ENCODE measurements around the gene TRIM6. TPM values are rescaled to one million over a fixed set of nuclear protein-coding genes. Genes with fewer than 3 reads are reported as not detected.
"Not testable (repeated sequence)": the region's sequence is repeated elsewhere in the genome, so short reads cannot be mapped to it uniquely, and the experiment has no call there.

TRIM6 gene
- total RNA-seq, 1 donor from 2014 or later = 0.46 TPM

GRCh38 chr11:5655474-5655873, 59.0 kb downstream of the TRIM6 start:
- DNase-seq (ENCODE audit: low spot score) = no peak
- intact Hi-C loops (cut with DNase I) = no loop called here

GRCh38 chr11:5656956-5657355, 60.5 kb downstream of the TRIM6 start:
- intact Hi-C loops (cut with DNase I); DNase-seq (ENCODE audit: low spot score): not testable (repeated sequence)

- DNase-seq (ENCODE audit: low spot score) = no peak
- intact Hi-C loops (cut with DNase I) = no loop called here
Observed at GRCh38 chr11:5658318-5658717, 61.9 kb downstream of the TRIM6 start.

Other genes starting within 250 kb of the TRIM6 start
- not detected for gene OR51B6, start 245.1 kb upstream of the TRIM6 start, total RNA-seq
- not detected for gene OR51M1, start 212.8 kb upstream of the TRIM6 start, total RNA-seq
- not detected for gene OR51Q1, start 174.5 kb upstream of the TRIM6 start, total RNA-seq
- not detected for gene OR51I1, start 155.1 kb upstream of the TRIM6 start, total RNA-seq
- gene OR51I2, start 147.3 kb upstream of the TRIM6 start, total RNA-seq = not detected
- gene OR52D1, start 108.0 kb upstream of the TRIM6 start, total RNA-seq = not detected
- gene UBQLN3, start 86.7 kb upstream of the TRIM6 start, total RNA-seq = not detected
- gene UBQLNL, start 79.9 kb upstream of the TRIM6 start, total RNA-seq = 0.11 TPM
- not detected for gene OR52H1, start 48.1 kb upstream of the TRIM6 start, total RNA-seq
- gene OR52B6, start 15.8 kb upstream of the TRIM6 start, total RNA-seq = not detected
- 2.3 TPM for gene TRIM34, start 28.4 kb downstream of the TRIM6 start, total RNA-seq
- 6.4 TPM for gene TRIM5, start 88.4 kb downstream of the TRIM6 start, total RNA-seq
- gene TRIM22, start 93.2 kb downstream of the TRIM6 start, total RNA-seq = 16.1 TPM
- gene OR56B1, start 139.8 kb downstream of the TRIM6 start, total RNA-seq = not detected
- gene OR52N4, start 157.6 kb downstream of the TRIM6 start, total RNA-seq = not detected
- gene OR52N5, start 186.7 kb downstream of the TRIM6 start, total RNA-seq = not detected
- gene OR52N1, start 194.6 kb downstream of the TRIM6 start, total RNA-seq = not detected
- not detected for gene OR52N2, start 212.3 kb downstream of the TRIM6 start, total RNA-seq
- gene OR52E6, start 245.3 kb downstream of the TRIM6 start, total RNA-seq = not detected

Data from cardiac septum (tissue), 1 donor.